Activated T-cell treated with anti-CD3 and anti-CD28 coated beads, Interleukin-2, amount 50 U/mL, for 72 hours (primary cell): ENCODE data around the gene COLGALT1. TPM values are rescaled to one million over a fixed set of nuclear protein-coding genes. Genes with fewer than 3 reads are reported as not detected.
"Not testable (repeated sequence)": the region's sequence is repeated elsewhere in the genome, so short reads cannot be mapped to it uniquely, and the experiment has no call there.

Experiments used
- ATAC-seq, 2 donors: fragments of 150-1000 bp; cut with Tn5 transposase; replicated peaks in 1 of 2; 2 replicates each; pipeline ENCODE4 v1.10.0; 2021; ENCODE audit warnings: moderate library complexity in 2 of 2, mild to moderate bottlenecking in 1 of 2
- DNase-seq, 2 donors: peaks; one replicate each; pipeline ENCODE4 v3.0.0; 2021 to 2022; ENCODE audit warnings: mixed read lengths in 1 of 2
- H3K27ac Mint-ChIP-seq: one replicate; pipeline ENCODE4 v1.8.0; 2022; ENCODE audit warnings: mild to moderate bottlenecking, moderate library complexity, mixed read lengths
- H3K27me3 Mint-ChIP-seq: one replicate; pipeline ENCODE4 v1.8.0; 2022; ENCODE audit warnings: low read depth, mixed read lengths
- H3K36me3 Mint-ChIP-seq, 2 donors: one replicate each; pipeline ENCODE4 v1.8.0; 2022; ENCODE audit warnings: mixed read lengths in 2 of 2, mild to moderate bottlenecking in 1 of 2; ENCODE audit not compliant: insufficient read depth in 2 of 2
- H3K4me1 Mint-ChIP-seq: one replicate; pipeline ENCODE4 v1.8.0; 2022; ENCODE audit warnings: low read depth, mixed read lengths
- H3K4me3 Mint-ChIP-seq, 2 donors: one replicate each; pipeline ENCODE4 v1.8.0; 2022; ENCODE audit warnings: mild to moderate bottlenecking in 2 of 2, mixed read lengths in 2 of 2, moderate library complexity in 2 of 2
- H3K9me3 Mint-ChIP-seq, 2 donors: one replicate each; pipeline ENCODE4 v1.8.0; 2022; ENCODE audit warnings: mixed read lengths in 2 of 2
- total RNA-seq, 2 donors: library from RNA; stranded (reverse); gene quantifications; one replicate each; pipeline ENCODE4 v1.2.3, GENCODE V29; 2022

The COLGALT1 gene
- 10 to 100 TPM; 38.3 to 46.3 TPM for total RNA-seq

DNA sequence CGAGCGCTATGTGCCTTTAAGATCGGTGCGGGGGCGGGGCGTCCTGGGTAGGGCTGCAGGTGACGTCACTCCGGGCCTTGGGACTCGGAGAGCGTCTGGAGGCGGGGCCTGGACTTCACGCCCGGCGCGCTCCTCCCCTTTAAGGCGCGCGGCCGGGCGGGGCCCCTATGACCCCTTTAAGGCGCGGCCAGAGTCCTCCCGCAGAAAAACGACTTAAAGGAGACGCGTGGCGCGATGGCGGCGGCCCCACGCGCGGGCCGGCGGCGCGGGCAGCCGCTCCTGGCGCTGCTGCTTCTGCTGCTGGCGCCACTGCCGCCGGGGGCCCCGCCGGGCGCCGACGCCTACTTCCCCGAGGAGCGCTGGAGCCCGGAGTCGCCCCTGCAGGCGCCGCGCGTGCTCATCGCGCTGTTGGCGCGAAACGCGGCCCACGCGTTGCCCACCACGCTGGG, at the start of gene COLGALT1:
TSS of gene COLGALT1 (plus strand) at position 170 of the 449 bp plus-strand sequence. CDS start at position 235, 65 bp downstream.
- no peaks in the 10 kb centered on the region for H3K9me3 Mint-ChIP-seq
- H3K27ac Mint-ChIP-seq: peak within 1 kb of the TSS; percentile 68
- peaks cover 17% of the 10 kb centered on the region for H3K4me1 Mint-ChIP-seq
- no peaks in the 10 kb centered on the region for H3K27me3 Mint-ChIP-seq
- ATAC-seq: peak; percentile 98
- peaks cover 7 to 9% of the 10 kb centered on the region in 2 donors for H3K36me3 Mint-ChIP-seq
- DNase-seq: peak; percentile 99 to 100
- peak within 1 kb of the TSS; percentile 86 to 88 for H3K4me3 Mint-ChIP-seq

DNA sequence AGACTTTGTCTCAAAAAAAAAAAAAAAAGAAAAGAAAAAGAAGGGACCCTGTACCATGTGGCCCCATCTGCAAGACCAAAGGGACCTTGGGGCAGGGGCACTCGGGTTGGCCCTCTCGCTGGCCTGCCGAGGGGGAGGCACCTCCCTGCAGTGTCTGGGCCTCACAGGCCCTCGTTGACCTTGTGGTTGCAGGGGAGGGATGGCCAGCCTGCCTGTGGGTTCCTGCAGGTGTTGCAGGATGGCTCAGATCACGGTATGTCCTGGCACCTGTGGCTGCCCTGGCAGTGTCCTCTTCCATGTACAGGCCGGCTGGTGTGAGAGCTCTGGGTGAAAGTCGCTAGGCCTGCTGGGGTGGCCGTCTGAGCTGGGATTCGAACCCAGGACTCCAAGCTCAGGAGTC, 48.7 kb upstream of the COLGALT1 start:
- H3K36me3 Mint-ChIP-seq: peaks cover 2 to 10% of the 10 kb centered on the region in 2 donors
- H3K27me3 Mint-ChIP-seq: no peaks in the 10 kb centered on the region
- no peaks in the 10 kb centered on the region for H3K9me3 Mint-ChIP-seq
- H3K4me1 Mint-ChIP-seq: peaks cover 40% of the 10 kb centered on the region
- DNase-seq (no peak), ATAC-seq (no peak)
- no peak overlapping the region for H3K27ac Mint-ChIP-seq
- H3K4me3 Mint-ChIP-seq: no peak overlapping the region

DNA sequence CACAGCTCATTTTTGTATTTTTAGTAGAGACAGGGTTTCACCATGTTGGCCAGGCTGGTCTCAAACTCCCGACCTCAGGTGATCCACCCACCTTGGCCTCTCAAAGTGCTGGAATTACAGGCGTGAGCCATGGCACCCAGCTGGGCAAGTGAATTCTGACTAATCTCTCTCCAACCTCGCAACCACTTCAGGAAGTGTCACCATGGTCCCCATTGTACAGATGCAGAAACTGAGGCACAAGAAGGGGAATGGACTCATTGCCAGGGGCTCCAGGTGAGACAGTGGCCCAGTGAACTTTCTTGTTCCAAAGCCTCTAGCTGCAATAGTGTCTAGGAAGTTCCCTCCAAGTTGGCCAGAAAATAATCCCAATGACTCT, 46.9 kb upstream of the COLGALT1 start:
- peaks cover 48% of the 10 kb centered on the region for H3K4me1 Mint-ChIP-seq
- H3K27ac Mint-ChIP-seq: peak overlapping the region; percentile 64
- H3K27me3 Mint-ChIP-seq, DNase-seq, H3K36me3 Mint-ChIP-seq, ATAC-seq, H3K9me3 Mint-ChIP-seq: not testable (repeated sequence)
- H3K4me3 Mint-ChIP-seq: peak overlapping the region; percentile 41 to 57

DNA sequence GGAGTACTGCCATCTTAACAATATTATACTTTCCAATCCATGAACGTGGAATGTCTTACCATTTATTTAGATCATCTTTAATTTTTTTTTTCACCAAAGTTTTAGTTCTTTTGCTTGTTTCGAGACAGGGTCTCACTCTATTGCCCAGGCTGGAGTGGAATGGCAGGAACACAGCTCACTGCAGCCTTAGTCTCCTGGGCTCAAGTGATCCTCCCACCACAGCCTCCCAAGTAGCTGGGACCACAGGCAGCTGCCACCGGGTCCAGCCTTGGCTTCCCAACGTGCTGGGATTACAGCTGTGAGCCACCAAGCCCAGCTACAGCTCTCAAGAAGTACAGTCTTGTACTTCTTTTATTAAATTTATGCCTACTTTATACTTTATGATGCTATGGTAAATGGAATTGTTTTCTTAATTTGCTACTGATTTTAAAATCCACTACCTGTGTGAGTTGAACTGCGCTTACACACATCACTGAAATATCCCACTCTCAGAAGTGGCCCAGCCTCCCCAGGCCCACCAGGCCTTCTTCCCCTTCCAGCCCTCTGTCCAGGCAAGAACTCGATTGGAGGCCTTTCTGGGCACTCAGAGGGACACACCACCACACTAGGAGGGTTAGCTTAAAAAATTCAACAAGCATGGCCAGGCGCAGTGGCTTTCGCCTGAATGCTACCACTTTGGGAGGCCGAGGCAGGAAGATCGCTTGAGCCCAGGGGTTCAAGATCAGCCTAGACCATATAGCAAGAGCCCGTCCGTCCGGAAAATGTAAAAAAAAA, 45.0 kb upstream of the COLGALT1 start:
- H3K4me1 Mint-ChIP-seq: peaks cover 54% of the 10 kb centered on the region
- H3K4me3 Mint-ChIP-seq: peak overlapping the region; percentile 89 to 100
- peak overlapping the region; percentile 76 for H3K27ac Mint-ChIP-seq
- DNase-seq (no peak), ATAC-seq (no peak)
- H3K27me3 Mint-ChIP-seq: no peaks in the 10 kb centered on the region
- H3K9me3 Mint-ChIP-seq: no peaks in the 10 kb centered on the region
- H3K36me3 Mint-ChIP-seq: peaks cover 2 to 10% of the 10 kb centered on the region in 2 donors

DNA sequence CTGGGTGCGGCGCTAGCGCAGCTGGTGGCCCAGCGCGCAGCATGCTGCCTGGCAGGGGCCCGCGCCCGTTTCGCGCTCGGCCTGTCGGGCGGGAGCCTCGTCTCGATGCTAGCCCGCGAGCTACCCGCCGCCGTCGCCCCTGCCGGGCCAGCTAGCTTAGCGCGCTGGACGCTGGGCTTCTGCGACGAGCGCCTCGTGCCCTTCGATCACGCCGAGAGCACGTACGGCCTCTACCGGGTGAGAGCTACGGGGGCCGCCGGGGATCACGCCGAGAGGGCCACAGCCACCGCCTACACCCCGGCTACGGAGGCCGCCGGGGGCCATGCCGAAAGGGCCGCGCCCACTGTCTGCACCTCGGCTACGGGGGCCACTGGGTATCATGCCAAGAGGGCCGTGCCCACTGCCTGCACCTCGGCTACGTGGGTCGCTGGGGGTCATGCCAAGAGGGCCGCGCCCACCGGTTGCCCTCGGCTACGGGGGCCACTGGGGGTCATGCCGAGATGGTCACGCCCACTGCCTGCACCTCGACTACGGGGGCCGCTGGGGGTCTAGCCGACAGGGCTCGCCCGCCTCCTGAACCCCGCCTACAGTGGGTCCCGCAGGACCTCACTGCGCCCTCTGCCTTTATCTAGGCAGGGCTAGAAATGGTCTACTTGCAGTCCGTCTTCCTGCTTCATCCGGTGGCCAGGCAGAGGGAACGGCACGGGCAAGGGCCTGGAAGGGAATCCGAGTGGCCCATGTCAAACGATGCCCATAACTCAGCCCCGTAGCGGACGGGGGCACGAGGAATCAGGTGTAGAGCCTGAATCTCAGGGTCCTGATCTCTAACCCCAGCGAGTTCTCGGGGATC, 43.5 kb upstream of the COLGALT1 start:
- no peaks in the 10 kb centered on the region for H3K9me3 Mint-ChIP-seq

DNA sequence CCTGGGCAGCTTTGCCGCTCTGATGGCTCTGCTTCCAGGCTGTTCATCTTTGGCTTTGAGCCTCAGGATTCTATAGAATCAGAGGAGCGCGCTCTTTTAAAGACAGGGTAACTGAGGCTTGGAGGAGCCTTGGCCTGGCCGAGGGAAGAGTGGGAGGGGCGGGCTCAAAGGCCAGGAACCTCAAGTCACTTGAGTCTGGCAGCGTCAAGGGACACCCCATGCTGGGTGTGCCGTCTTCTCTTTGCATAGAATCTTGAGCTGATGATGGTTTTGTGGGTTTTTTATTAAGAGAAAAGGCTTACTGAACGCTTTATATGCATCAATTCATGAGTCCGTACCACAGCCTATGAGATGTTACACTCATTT, 42.9 kb upstream of the COLGALT1 start:
- no peak for ATAC-seq
- DNase-seq: no peak
- H3K36me3 Mint-ChIP-seq: peaks cover 7 to 18% of the 10 kb centered on the region in 2 donors
- H3K9me3 Mint-ChIP-seq: no peaks in the 10 kb centered on the region
- H3K27ac Mint-ChIP-seq: peak overlapping the region; percentile 91
- peak overlapping the region; percentile 89 to 100 for H3K4me3 Mint-ChIP-seq
- H3K27me3 Mint-ChIP-seq: no peaks in the 10 kb centered on the region
- H3K4me1 Mint-ChIP-seq: peaks cover 51% of the 10 kb centered on the region

More for the DNA sequence above, 43.5 kb upstream of the COLGALT1 start:
- peak overlapping the region; percentile 91 for H3K27ac Mint-ChIP-seq
- peak; percentile 94 to 95 for DNase-seq
- H3K27me3 Mint-ChIP-seq: no peaks in the 10 kb centered on the region
- peak overlapping the region; percentile 89 to 100 for H3K4me3 Mint-ChIP-seq
- peaks cover 2 to 12% of the 10 kb centered on the region in 2 donors for H3K36me3 Mint-ChIP-seq
- H3K4me1 Mint-ChIP-seq: peaks cover 54% of the 10 kb centered on the region
- ATAC-seq: peak; percentile 82 to 84

DNA sequence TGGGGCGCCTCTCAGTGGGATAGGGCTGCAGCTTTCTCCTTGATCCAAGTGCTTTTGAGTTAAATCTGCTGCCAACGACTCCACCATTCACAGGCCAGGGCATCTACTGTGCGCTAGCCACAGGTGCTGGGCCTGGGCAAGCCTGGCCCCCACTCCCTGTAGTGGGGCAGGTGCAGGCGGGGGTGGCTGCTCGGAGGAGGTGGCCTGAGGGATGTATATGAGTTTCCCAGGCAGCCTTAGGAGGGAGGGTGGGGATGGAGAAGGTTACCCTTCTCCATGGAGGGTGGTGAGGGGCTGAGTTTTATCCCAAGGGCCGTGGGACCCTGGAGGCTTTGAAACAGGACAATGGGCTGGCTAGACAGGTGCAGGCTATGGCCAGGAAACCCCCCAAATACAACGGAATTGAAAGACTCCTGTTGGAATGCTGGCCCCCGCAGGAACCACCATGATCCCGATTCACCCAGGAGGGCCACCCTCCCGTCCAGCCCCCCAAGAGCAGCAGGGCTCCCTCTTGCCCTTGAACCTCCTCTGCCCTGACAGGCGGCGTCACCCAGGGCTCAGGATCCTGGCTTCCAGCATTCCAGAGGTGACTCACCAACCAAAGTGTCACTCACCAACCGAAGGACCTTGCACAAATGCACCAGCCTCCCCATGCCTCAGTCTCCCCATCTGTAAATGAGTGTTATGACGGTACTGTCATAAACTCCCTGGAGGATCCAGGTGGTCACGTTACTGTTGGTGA, 39.9 kb upstream of the COLGALT1 start:
- DNase-seq (no peak), ATAC-seq (no peak)
- H3K27me3 Mint-ChIP-seq: no peaks in the 10 kb centered on the region
- no peak overlapping the region for H3K4me3 Mint-ChIP-seq
- H3K9me3 Mint-ChIP-seq: peaks cover 0 to 1% of the 10 kb centered on the region in 2 donors
- H3K27ac Mint-ChIP-seq: no peak overlapping the region
- peaks cover 28% of the 10 kb centered on the region for H3K4me1 Mint-ChIP-seq
- peaks cover 7 to 19% of the 10 kb centered on the region in 2 donors for H3K36me3 Mint-ChIP-seq

DNA sequence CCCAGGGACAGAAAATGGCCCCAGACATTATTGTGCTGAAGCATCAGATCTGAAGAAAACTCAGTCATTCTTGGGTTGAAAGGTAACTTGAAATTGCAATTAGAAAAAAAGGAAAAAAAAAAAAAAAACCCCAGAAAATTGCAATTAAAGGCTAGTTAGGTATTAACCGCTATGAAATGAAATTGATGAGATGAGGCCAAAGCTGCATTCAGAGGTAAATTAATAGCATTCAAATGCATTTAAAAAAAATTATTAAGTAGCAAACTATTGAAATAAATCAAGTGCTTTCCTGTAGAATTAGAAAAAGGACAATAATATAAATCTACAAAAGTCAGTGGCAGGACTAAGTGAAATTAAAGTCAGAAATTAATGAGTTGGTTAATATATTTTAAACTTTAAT, 37.6 kb upstream of the COLGALT1 start:
- Mint-ChIP-seq H3K36me3 (peaks cover 7 to 23% of the 10 kb centered on the region in 2 donors), H3K4me3 (no peak overlapping the region)

DNA sequence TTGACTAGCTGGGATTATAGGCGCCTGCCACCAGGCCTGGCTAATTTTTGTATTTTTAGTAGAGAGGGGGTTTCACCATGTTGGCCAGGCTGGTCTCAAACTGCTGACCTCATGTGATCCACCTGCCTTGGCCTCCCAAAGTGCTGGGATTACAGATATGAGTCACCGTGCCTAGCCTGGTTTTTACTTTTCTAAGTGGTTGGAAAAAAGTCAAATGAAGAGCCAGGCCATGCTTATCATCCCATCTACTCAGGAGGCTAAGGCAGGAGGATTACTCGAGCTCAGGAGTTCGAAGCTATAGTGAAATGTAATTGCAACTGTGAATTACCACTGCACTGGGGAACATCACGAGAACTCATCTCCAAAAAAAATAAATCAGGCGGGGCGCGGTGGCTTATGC, 36.8 kb upstream of the COLGALT1 start:
- not testable (repeated sequence) for H3K27me3 Mint-ChIP-seq, ATAC-seq, H3K4me3 Mint-ChIP-seq, H3K27ac Mint-ChIP-seq, DNase-seq, H3K9me3 Mint-ChIP-seq
- H3K4me1 Mint-ChIP-seq: peaks cover 19% of the 10 kb centered on the region
- peaks cover 9 to 23% of the 10 kb centered on the region in 2 donors for H3K36me3 Mint-ChIP-seq

More for the DNA sequence above, 37.6 kb upstream of the COLGALT1 start:
- Mint-ChIP-seq H3K4me1 (peaks cover 18% of the 10 kb centered on the region), H3K27ac (no peak overlapping the region), H3K9me3 (peaks cover 0 to 1% of the 10 kb centered on the region in 2 donors), H3K27me3 (no peaks in the 10 kb centered on the region)
- DNase-seq: no peak
- ATAC-seq: no peak

DNA sequence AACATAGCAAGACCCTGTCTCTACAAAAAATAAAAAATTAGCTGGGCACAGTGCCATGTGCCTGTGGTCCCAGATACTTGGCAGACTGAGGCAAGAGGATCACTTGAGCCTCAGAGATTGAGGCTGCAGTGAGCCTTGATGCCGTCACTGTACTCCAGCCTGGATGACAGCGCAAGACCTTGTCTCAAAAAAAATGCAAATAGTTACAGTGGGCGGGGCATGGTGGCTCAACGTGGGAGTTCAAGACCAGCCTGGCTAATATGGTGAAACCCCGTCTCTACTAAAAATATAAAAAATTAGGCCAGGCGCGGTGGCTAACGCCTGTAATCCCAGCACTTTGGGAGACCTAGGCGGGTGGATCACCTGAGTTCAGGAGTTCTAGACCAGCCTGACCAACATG, 35.5 kb upstream of the COLGALT1 start:
- Mint-ChIP-seq H3K9me3 (peaks cover 0 to 3% of the 10 kb centered on the region in 2 donors), H3K27ac (no peak overlapping the region), H3K27me3 (no peaks in the 10 kb centered on the region), H3K4me3 (no peak overlapping the region), H3K4me1 (peaks cover 26% of the 10 kb centered on the region), H3K36me3 (peaks cover 9 to 26% of the 10 kb centered on the region in 2 donors)
- ATAC-seq (no peak), DNase-seq (no peak)

DNA sequence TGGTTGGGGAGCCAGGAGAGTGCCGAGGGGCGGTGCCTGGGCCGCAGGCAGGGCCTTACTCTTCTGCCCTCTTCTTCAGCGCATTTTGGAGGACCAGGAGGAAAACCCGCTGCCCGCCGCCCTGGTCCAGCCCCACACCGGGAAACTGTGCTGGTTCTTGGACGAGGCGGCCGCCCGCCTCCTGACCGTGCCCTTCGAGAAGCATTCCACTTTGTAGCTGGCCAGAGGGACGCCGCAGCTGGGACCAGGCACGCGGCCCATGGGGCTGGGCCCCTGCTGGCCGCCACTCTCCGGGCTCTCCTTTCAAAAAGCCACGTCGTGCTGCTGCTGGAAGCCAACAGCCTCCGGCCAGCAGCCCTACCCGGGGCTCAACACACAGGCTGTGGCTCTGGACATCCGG, 34.6 kb upstream of the COLGALT1 start:
- no peak overlapping the region for H3K27ac Mint-ChIP-seq
- no peak for ATAC-seq
- H3K36me3 Mint-ChIP-seq: peaks cover 9 to 26% of the 10 kb centered on the region in 2 donors
- H3K27me3 Mint-ChIP-seq: no peaks in the 10 kb centered on the region
- peaks cover 0 to 3% of the 10 kb centered on the region in 2 donors for H3K9me3 Mint-ChIP-seq
- peaks cover 32% of the 10 kb centered on the region for H3K4me1 Mint-ChIP-seq
- no peak overlapping the region for H3K4me3 Mint-ChIP-seq
- no peak for DNase-seq

DNA sequence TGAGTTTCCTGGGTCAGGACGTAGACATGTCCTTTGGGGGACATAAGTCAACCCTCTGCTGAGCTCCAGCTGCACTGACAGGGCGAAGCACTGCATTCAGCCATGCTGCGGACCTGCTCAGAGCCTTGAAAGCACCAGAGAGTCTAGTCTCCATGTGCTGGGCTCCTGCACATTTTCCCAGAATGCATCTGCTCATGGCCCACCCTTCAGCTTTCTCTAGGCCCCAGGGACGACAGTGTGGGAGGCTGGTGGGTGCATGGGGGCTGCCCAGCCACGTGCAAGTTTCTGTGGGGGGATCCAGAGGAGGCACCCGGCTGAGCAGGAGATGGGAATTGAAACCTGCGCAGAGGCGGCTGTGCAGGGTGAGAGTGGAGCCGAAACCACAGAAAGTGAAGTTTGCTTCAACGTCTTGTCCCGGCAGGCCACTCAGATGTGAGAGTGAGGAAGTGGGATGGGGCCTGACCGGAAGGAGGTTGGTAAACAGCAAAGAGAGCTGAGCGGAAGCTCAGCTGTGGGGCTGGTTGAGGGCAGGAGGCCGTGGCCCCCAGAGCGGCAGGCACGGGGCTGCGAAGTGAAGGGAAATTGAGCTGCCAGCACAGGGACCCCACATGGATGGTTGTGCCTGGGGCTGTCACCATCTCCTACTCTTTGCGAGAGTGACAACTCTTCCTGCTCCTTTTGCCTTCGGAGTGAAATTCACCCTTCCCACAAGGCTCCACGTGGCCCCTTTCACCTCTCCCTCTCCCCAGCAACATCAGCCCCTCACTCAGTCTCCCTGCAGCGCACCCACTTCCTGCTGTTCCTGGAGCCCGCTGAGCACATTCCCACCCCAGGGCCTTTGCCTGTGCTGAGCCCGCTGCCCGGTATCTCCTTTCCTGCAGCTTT, 32.2 kb upstream of the COLGALT1 start:
- Mint-ChIP-seq H3K4me1 (peaks cover 41% of the 10 kb centered on the region), H3K27me3 (no peaks in the 10 kb centered on the region), H3K9me3 (peaks cover 0 to 2% of the 10 kb centered on the region in 2 donors), H3K4me3 (peak overlapping the region; percentile 69 to 79), H3K36me3 (peaks cover 2 to 13% of the 10 kb centered on the region in 2 donors), H3K27ac (peak overlapping the region; percentile 83)
- DNase-seq (peak; percentile 68 to 71), ATAC-seq (peak; percentile 84 to 96)
